ENCODE results near the gene PRADC1.
"Not testable (repeated sequence)": the region's sequence is repeated elsewhere in the genome, so short reads cannot be mapped to it uniquely, and the experiment has no call there.

PRADC1 gene

DNA sequence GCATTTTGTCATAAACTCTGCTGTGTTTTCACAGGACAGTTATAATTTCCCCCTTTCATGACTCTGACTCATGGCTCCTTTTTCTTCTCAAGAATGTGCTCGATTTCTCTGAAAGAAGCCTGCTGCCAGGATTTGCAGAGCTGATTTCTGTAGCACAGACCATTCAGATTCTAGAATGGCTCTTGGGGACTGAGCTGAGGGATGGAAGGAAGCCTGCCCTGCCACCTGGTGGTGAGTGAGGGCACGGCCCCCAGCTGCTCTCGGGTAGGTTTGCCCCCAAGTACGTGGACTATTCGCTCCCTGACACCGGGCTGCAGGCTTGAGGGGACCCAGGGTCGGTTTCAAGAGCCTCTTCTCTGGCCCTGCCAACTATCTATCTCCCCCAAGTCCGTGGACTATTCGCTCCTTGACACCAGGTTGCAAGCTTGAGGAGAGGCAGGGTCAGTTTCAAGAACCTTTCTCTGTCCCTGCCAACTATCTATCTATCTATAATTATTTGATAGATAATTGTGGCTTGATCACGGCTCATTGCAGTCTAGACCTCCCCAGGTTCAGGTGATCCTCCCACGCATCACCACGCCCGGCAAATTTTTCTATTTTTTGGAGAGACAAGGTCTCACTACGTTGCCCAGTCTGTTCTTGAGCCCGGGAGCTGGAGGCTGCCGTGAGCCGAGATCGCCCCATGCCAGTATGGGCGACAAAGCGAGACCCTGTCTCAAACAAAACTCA lies 20.4 kb downstream of the PRADC1 start:
- peak overlapping the region in 1 of 21 experiments; percentile 53 for H3K27ac ChIP-seq
- H3K4me3 ChIP-seq = no peak overlapping the region

DNA sequence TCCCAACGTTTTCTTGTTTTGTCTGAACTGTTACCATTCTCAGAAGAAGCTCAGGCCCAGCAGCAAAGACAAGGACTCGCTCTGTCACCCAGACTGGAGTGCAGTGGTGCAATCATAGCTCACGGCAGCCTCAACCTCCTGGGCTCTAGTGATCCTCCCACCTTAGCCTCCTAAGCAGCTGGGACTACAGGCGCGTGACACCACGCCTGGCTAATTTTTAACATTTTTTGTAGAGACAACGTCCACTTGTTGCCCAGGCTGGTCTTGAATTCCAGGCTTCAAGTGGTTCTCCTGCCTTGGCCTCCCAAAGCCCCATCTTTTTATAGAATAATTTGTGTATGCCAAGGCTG lies 21.0 kb downstream of the PRADC1 start:
- H3K4me3 ChIP-seq = no peak overlapping the region
- peak overlapping the region in 4 of 21 experiments; percentile 25 to 53 (median 31) for H3K27ac ChIP-seq

DNA sequence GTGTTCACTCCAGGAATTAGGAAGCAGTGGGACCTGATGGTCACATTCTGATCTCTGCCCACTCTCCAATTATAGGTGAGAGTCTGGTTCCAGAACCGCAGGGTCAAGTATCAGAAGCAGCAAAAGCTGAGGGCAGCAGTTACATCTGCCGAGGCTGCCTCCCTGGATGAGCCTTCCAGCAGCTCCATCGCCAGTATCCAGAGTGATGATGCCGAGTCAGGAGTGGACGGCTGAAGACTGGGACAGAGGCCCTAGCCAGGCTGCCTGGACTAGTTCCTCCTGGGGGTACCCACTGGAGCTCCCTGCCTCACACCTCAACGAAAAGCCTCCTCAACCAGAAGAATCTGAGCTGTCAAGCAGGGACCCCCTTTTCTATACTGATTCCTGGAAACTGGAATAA lies 22.3 kb downstream of the PRADC1 start:
- Histone ChIP-seq H3K4me3 (no peak overlapping the region), H3K27ac (no peak overlapping the region)

DNA sequence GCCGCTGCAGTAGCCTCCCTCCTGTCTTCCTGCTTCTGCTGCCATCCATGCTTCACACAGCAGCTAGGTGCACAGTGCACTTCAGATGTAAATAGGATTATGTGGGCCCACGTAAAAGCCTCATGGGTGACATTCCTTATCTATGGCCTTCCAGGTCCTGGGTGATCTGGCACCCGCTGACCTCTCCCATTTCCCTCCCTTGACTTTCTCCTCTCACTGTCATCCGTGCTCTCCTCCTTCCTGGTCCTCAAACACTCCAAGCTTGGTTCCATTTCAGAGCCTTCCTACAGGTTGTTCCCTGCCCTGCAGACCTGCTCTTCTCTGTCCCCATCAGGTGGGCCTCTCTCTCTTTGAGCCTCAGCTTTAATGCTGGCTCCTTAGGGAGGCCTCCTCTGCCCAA lies 23.0 kb downstream of the PRADC1 start:
- Histone ChIP-seq H3K27ac (no peak overlapping the region), H3K4me3 (no peak overlapping the region)

DNA sequence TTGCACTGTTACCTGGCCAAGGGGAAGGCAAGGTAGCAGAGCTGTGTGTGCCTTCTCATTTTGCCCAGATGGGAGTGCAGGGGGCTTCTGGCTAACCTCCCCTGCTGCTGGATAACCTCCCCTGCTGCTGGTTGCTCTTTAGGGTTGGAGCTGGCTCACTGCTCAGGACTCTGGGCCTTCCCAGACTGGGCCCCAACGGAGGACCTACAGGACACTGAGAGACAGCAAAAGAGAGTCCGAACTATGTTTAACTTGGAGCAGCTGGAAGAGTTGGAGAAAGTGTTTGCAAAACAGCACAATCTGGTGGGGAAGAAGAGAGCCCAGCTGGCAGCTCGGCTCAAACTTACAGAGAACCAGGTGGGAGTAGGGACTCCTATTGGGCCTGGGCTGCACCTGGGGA lies 24.8 kb downstream of the PRADC1 start:
- Histone ChIP-seq H3K4me3 (no peak overlapping the region), H3K27ac (no peak overlapping the region)

DNA sequence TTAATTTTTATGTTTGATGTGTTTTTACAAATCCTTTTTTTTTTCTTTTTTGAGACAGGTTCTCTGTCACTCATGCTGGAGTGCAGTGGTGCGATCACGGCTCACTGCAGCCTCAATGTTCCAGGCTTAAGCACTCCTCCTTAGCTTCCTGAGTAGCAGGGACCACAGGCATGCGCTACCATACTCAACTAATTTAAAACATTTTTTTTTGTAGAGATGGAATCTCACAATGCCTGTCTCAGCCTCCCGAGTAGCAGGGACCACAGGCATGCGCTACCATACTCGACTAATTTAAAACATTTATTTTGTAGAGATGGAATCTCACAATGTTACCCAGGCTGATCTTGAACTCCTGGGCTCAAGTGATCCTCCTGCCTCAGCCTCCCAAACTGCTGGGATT lies 27.4 kb downstream of the PRADC1 start:
- Histone ChIP-seq H3K4me3 (no peak overlapping the region), H3K27ac (no peak overlapping the region)

DNA sequence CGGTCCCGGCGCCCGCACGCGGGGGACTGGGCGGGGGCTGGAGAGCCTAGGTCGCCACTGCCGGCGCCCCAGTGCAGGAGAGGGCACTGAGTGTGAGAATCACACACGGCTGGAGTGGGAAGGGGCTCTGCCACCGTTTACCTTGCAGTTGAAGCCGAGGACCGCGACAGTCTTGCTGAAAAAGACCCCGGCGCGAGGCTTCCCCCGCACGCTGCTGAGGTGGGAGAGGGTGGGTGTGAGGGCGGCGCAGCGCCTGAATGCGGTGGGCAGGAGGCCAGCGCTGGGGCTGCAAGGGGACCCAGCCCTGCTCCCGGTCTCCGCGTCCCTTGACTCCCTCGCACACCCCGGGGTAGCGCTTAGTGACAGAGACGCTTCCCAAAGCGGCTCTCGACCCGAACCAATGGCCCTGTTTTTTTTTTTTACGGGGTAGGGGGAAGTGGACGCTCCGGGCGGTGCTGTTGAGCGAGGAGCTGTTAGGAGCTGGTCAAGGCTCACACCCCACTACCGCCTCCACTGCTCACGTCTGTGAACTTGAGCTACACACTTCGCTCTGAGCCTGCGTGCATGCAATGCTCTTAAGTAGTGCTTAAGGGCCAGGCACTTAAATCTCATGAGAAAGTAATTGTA lies 29.9 kb downstream of the PRADC1 start:
- H3K27ac ChIP-seq = no peak overlapping the region

DNA sequence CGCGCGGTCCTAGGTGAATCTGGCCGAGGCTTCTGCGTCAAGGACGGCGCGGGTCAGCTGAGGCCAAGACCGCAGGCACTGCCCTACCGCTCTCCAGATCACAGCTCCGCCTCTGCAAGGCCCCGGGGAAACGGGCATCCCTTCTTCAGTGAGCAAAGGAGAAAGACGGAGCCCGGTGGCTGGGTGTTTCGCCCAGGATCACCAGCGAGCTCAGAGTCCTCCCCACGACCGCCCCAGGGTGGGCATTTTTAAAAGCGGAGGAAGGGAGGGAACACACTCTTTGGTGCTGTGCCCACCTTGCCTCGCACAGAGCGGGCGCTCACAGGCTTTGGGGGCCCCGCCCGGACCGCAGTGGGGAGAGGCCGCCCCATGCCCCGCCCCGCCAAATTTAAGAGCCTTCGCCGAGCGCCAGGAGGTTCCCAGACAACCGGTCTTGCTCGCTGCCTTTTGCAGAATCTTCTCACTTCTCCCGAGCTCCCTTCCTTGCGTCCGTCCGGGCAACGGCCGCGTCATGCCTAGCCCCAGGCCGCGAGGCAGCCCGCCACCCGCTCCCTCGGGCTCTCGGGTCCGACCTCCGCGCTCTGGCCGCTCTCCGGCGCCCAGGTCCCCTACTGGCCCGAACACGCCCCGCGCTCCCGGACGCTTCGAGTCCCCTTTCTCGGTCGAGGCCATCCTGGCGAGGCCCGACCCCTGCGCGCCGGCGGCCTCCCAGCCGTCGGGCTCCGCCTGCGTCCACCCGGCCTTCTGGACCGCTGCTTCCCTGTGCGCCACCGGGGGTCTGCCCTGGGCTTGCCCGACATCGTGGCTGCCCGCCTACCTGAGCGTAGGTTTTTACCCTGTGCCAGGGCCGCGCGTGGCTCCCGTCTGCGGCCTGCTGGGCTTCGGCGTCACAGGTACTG lies 30.6 kb downstream of the PRADC1 start, which contains the start of gene NOTO:
TSS of gene NOTO (plus strand) at position 419 of the 899 bp plus-strand sequence. CDS start at position 512, 93 bp downstream.
- no peak within 1 kb of the TSS for H3K27ac ChIP-seq
- H3K4me3 ChIP-seq = peak within 1 kb of the TSS in 3 of 7 experiments; percentile 12 to 31 (median 23)

More for the DNA sequence above, 29.9 kb downstream of the PRADC1 start:
- peak overlapping the region in 3 of 7 experiments; percentile 12 to 31 (median 23) for H3K4me3 ChIP-seq

DNA sequence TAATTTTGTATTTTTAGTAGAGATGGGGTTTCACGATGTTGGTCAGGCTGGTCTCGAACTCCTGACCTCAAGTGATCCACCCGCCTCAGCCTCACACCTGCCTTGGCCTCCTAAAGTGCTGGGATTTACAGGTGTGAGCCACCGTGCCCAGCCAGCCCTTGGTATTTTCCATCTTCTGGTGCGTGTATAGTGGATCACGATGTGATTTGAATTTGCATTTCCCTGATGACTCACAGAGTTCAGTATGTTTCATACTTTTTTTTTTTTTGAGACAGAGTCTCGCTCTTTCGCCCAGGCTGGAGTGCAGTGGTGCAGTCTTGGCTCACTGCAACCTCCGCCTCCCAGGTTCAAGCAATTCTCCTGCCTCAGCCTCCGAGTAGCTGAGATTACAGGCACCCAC lies 32.8 kb downstream of the PRADC1 start:
- H3K4me3 ChIP-seq = not testable (repeated sequence)

DNA sequence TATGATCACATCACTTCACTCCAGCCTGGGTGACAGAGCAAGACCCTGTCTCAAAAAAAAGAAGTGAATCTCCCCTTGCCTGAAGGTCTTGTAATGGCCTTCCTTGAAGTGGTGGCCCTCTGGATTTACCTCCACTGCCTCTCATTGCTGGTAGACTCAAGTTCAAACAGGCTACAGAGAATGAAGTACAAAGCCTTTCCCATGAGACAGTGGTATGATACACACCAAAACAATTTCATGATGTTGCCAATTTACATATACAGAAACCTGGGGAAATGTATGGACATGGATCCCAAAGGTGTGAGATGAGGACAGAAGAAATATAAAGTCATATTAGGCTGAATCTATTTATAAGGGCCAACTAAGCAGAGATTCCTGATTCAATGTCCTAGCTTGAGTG lies 35.5 kb downstream of the PRADC1 start:
- no peak overlapping the region for H3K4me3 ChIP-seq

More for the DNA sequence above, 32.8 kb downstream of the PRADC1 start:
- H3K27ac ChIP-seq = not testable (repeated sequence)

DNA sequence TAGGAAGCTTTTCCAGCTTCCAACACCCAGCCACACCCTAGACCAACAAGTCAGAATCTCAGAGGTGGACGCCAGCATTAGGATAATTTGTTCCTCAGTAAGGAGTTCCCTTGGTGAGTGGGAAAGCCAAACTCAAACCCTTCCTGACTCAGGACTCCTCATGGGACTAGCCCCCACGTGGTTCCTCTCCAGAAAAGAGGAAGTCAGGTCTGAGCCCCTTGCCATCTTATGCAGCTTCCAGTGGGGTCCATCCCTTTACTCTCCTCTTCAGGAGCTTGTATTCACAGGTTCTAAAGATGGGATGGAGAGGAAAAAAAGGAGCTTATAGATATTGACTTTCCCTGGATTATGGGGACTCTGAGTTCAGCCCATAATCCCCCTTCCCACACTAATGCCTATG lies 45.5 kb downstream of the PRADC1 start:
- Histone ChIP-seq H3K27ac (no peak overlapping the region), H3K4me3 (no peak overlapping the region)

More for the DNA sequence above, 35.5 kb downstream of the PRADC1 start:
- H3K27ac ChIP-seq = no peak overlapping the region

DNA sequence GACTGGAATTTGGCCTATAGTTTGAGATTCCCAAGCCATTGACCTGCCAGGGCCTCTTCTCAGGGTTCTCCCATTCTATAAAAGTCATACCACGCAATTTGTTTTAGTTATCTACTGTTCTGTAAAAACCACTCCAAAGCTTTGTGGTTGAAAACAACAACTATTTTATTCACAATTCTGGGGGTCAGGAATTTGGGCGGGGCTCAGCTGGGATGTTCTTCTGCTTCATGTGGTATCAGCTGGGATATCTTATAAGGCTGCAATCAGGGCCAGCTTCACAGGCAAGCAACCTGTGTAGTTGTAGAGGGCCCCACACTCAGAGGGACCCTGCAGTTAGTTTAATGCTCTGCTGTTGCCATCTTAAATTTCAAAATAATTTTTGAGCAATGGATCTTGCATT lies 47.1 kb downstream of the PRADC1 start:
- no peak overlapping the region for H3K4me3 ChIP-seq
- H3K27ac ChIP-seq = no peak overlapping the region
